NCI-H2227 (cell line): Measurements from ENCODE around the gene DDO.
"Not testable (repeated sequence)": the region's sequence is repeated elsewhere in the genome, so short reads cannot be mapped to it uniquely, and the experiment has no call there.

Experiments
- DNase-seq: peaks from one replicate; lab custom pipeline; 2025; ENCODE audit not compliant: unreplicated experiment; lab: John Stamatoyannopoulos, UW

The DDO gene, protein sequence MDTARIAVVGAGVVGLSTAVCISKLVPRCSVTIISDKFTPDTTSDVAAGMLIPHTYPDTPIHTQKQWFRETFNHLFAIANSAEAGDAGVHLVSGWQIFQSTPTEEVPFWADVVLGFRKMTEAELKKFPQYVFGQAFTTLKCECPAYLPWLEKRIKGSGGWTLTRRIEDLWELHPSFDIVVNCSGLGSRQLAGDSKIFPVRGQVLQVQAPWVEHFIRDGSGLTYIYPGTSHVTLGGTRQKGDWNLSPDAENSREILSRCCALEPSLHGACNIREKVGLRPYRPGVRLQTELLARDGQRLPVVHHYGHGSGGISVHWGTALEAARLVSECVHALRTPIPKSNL

DNA sequence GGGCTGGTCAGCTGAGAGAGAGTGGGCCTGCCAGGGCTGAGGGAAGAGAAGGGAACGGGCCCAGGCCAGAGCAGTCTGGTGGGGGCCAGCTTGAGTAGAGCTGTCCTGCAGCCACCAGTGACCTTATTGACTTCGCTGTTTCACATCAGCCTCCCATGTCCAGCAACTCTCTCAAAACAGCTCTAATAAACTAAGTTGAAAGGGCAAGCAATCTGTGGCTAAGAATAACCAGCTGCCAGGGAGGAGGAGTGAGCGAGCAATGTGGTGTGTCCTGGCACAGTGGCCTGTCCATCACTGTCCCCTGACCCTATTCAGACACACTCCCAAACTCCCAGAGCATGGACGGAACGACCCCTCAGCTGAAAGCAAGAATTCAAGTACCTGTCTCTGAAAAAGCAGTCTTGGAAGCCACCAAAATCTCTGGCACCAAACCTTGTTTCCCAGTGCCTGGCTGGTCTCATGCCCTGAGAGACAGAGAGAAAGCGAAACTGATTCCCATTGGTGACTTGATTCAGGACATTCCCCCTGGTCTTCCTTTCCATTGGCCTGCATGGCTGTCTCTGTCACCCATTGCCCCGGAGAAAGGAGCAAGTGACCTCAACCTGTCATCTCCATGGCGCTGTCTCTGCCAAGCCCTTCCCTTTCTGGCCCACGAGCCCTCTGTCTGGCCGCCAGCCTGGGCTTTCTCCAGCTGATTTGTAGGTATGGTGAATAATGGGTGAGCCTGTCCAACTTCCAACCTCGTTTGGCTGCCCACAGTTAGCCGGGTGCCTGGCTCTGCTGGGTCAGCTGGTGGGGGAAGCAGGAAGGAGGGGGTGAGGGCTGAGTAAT lies at the start of gene DDO:
TSS of gene DDO (minus strand) at position 490 of the 831 bp plus-strand sequence. CDS start 2,113 bp downstream, outside the sequence.
- no peak for DNase-seq

DNA sequence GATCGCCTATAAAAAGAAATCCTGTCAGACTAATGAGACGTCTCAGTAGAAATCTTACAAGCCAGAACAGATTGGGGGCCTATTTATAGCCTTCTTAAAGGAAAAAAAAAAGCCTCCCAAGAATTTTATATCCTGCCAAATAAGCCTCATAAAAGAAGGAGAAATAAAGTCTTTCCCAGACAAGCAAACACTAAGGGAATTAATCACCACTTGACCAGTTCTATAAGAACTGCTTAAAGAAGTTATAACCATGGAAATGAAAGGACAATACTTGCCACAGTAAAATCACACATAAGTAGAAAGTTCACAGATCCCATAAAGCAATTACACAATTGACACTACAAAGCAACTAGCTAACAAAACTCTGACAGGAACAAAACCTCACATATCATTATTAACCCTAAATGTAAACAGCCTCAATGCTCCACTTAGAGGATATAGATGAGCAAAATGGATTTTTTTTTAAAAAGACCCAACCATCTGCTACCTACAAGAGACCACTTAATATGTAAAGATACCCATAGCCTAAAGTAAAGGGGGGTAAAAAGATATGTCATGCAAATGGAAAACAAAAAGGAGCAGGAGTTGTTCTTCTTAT lies 47.6 kb upstream of the DDO start:
- no peak for DNase-seq

DNA sequence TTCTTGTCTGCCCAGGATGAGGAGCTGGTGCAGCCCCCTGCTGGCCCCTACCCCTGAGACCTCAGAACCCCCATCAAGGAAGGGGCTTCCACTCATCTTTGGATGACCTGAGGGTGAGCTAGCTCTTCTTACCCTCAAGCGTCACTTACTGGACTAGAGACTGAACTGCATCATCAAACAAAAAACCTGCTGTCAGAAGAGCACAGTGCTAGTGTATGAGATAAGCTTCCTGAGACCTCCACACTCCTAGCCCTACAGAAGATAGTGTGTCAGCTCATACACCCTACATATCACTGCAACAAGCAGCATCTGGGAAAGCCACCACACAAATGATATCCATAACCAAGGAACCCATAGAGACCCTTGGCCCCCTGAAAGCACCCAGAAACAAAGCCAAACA lies 46.0 kb upstream of the DDO start:
- no peak for DNase-seq

DNA sequence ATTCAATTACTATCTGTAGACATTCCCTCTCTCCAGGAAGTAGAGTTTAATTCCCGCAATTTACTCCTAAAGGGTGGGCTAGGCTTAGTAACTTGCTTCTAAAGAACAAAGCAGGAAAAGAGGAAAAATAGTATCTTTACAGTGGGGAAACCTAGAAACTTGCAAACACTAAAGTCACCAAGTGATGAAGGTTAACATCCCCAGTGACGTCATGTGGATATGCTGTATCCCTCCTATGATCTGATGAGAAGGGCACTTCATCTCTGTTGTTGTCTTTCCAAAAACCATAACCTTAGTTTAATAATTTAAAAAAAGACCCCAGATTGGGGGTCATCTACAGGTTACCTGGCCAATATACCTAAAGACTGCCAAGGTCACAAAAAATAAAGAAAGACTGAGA lies 43.8 kb upstream of the DDO start:
- DNase-seq = no peak

DNA sequence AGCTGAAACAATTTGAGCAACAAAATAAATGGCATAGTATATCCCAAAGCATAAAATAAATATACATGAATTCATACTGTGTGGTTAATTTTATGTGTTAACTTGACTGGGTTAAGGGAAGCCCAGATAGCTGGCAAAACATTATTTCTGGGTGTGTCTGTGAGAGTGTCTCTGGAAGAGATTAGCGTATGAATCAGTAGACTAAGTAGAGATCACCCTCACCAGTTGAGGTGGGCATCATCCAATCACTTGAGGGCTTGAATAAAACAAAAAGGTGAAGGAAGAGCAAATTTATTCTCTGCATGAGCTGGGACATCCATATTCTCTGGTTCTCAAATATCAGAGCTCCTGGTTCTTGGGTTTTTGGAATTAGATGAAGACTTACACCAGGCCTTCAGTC lies 43.1 kb upstream of the DDO start:
- DNase-seq = no peak

DNA sequence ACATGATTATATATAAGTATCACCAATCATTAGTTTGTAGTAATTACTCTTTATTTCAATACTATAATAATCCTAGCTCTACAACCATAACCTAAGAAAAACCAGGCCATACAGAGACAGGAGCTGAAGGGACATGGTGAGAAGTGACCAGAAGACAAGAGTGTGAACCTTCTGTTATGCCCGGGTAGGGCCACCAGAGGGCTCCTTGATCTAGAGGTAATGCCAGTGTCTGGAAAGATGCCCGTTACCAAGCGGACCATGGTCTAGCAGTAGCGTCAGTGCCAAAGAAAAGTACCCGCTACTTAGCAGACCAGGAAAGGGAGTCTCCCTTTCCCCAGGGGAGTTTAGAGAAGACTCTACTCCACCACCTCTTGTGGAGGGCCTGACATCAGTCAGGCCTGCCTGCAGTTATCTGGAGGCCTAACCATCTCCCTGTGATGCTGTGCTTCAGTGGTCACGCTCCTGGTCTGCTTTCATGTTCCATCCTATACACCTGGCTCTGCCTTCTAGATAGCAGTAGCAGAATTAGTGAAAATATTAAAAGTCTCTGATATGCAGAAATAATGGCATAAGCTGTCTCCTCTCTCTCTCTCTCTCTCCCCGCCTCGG lies 42.3 kb upstream of the DDO start:
- DNase-seq = not testable (repeated sequence)

DNA sequence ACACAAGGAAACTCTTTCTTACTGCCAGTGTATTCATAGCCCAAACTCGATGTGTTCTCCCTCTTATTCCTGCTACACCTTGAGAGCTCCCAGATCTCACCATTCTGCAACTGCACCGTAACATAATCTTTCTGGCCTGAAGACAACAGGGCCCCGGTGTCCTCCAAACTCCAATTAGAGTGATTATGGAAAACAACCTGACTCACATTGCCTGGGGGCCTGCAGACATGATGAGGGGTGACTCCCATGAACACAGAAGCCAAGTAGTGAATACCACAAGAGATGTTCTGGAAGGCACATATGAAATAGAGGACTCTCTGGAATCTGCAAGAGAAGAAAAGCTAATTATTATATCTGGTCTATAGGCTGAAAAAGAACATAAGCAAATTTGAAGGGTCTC lies 41.3 kb upstream of the DDO start:
- DNase-seq = no peak

DNA sequence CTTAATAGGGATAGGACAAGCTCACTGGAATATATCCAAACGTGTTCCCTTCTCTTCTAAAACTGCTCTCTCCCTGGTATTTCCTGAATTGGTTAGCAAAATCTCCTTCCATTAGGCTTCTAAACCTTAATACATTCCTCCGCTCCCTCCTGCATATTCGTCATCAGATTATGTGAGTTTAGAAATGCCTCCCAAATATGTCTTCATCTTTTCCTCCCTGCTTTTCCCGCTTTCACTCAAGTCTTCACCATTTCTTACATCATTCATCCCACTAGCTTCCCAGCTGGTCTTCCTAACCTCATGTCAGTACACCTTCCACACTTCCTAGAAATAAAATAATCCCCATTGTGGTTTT lies 34.1 kb upstream of the DDO start:
- DNase-seq = no peak

DNA sequence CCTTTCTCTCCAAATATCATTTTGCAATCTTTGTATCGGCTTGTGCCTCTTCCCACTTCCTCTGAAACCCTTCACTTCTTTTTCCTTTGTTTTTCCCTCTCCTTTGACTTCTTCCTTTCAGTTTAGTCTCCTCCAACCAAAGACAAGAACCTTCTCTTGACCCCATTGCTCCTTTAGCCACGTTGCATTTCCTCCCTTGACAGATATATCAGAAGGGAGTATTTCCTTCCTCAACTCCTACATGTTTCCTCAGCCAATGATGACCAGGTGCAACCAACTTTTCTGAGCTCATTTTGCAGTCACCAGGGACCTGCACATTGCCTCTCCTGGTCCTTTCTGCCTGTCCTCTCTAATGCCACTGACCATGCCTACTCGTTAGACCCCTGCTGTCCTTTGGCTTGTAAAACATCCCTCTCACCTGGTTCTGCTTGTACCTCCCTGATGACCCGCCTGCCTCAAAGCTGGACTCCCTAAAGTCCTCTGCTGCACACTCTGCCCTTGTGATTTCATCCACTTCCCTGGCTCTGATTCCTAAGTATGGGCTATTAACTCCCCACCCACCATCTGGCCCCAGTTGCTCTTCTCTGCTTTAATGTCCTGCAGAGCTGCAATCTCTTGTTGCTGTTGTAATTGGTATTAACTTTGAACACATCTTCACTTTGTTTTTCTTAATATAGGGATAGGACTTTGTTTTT lies 33.6 kb upstream of the DDO start:
- DNase-seq = no peak

DNA sequence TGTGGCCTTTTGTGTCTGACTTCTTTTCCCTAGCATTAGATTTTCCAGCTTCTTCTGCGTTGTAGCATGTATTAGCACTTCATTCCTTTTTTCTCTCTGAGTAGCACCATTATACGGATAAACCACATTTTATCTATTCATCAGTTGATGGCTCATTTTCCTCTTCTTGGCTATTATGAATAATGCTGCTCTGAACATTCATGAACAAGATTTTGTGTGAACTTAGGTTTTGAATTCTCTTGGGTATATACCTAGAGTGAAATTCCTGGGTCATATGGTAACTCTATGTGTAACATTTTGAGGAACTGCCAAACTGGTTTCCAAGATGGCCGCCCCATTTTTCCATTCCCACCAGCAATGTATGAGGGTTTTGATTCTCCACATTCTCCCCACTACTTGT lies 32.4 kb upstream of the DDO start:
- no peak for DNase-seq

DNA sequence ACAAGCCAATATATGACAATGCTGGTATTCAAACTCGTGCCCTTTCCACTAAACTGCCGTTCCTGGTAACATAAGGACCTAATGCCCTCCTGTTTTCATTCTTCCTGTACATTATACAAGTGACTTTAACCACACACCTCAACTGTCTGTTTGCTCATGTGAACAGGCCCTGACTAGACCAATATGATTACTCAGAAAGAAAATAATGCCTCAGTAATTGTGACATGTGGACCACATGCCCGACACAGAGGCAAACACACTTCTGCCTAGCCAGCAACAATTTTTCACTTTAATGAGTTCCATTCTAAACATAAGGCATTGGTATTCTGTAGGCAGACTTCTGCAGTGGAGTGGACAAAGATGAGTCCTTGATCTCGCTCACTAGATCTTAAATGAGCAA lies 31.0 kb upstream of the DDO start:
- DNase-seq = no peak

DNA sequence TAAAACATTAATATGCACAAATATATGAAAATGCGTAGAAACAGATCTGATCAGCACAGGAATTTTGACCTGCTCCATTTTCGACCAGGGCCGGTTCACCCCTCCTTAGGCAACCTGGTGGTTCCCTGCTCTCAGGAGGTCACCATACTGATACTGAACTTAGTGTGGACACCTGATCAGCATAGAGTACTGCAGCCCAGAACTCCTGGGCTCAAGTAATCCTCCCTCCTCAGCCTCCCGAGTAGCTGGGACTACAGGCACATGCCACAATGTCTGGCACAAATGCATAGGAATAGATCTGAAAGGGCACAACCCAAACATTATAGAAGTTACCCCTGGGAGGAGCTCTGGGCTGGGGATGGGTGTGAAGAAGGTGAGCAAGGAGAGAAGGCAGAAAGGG lies 24.7 kb upstream of the DDO start:
- no peak for DNase-seq

DNA sequence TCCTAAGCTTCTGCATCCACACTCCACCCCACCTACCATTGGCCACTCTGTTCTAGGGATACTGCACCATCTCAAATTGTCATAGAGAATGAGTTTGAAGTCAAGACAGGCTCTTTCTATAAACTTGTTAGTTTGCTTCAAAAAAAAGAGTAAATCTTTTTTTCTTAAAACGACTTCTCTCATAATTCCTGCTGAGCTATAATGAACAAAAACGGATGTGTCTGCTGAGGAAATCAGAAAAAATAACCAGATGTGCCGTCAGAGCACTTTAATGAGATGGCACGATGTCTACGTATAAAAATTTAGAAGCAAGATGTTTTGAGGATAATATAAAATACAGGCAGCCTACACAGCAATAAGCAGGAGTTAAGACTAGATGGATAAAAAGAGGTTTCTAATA lies 24.0 kb upstream of the DDO start:
- DNase-seq = no peak

DNA sequence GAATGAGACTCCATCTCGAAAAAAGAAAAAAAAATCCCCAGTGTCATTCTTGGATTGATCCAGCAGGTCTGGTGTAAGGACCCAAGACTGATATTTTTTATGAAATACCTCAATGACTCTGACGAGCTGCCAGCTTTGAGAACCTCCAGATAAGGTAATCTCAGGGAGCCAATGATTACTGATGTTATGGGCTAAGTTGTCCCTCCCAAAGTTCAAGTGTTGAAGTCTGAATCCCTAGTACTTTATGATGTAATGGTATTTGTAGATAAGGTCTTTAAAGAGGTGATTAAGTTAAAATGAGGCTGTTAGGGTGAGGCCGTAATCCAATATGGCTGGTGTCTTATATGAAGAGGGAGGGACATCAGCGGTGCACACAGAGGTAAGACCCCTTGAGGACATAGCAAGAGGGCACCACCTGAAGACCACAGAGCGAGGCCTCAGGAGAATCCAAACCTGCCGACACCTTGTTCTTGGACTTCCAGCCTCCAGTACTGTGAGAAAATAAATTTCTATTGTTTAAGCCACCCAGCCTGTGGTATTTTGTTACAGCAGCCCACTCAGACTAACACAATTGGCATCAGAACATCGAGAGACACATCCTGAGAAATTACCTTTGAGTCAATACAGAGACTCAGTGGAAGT lies 19.7 kb upstream of the DDO start:
- DNase-seq = no peak

DNA sequence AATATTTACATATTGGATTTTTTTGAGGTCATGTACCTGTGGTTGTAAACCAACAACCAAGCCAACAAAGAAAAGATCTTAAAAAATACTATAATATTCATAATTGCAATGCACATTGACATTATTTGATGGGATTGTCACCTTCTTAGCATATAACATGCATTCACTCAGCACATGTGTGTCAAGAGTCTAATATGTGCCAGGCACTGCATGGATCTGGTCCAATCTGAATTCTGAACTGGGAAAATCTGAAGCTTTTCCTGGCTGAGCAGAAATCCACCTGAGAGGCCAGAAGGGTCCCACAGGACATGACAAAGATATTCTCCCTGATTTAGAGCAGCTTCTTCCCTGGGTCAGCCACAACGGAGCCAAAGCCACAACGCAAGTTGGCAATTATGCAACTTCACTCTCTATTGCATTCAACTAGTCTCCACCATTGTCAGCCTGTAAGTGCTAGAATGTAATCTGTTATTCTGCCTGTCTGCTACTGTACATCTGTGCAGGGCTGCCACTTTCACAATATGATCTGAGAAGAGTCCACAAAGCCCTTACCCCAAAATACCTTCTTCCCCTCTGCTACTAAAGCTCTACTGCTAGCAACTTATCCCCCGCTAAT lies 17.0 kb upstream of the DDO start:
- DNase-seq = no peak

DNA sequence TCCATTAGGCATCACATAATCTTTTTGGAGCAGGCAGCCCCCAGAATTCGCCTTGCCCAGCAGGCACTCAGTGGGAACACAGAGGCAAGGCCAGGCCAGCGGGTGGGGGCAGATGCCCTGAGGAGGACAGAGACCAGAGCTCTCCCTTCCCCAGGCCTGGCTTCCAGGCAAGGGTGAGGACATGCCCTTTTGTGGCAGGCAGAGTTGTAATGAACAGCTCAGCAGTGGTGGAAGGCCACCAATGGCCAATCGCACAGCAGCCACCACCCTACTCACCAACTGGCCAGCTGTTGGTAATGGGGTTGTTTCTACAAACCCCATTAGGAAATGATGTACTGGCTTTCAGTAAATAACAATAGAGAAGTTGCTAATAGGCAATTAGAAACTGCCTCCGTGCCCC lies 15.4 kb upstream of the DDO start:
- DNase-seq = no peak

DNA sequence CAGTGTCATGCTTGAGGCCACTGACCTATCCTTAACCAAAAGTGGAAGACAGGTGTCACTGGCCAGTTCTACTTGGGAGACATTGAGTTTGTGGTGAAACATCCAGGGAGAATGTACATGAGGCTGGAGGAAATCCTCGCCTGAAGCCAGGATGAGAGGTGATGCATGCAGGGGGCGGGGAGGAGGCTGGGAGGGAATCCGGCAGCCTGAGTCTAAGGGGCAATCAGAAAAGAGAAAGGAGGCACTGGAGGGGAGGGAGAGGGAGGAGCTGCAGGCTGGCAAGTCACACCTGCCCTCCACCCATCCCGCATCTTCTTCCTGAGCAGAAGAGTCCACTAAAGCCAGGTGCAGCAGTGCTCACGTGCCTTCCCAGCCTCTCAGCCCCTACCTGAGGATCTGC lies 14.9 kb upstream of the DDO start:
- DNase-seq = no peak

DNA sequence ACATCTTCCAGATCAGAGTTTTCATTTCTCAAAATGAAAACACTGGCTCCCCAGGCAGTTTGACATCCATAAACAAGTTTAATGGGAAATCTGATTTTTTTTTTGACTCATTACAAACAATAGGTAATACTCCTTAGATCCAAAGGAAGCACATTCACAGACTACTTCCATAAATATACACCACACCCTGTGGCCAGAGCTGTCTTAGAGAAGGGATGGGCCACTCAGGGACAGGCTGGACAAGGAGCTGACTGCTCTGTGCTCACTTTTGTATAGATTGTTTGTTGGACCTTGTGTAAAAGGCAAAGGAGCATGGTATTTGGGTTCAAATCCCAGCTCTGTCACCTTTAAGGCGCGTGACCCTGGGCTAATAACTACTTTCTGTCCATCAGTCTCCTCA lies 12.8 kb upstream of the DDO start:
- no peak for DNase-seq

DNA sequence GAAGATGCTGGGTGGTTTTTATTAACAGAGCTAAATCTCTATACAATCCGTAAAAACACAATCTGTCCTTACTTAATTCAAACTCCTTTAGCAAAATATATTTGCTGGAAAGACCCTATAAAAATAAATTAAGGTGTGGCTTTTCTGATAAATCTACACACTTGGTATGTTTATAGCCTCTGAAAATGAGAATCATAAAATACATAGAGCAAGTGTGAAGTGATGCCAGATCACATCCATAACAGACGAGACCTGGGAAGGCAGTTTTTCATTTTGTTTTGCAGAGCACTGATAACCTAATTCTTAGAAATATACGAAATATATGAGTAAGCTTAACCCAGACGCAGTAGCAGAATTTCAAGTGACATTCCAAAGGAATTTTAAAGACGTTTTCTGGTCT lies 10.4 kb upstream of the DDO start:
- DNase-seq = no peak

DNA sequence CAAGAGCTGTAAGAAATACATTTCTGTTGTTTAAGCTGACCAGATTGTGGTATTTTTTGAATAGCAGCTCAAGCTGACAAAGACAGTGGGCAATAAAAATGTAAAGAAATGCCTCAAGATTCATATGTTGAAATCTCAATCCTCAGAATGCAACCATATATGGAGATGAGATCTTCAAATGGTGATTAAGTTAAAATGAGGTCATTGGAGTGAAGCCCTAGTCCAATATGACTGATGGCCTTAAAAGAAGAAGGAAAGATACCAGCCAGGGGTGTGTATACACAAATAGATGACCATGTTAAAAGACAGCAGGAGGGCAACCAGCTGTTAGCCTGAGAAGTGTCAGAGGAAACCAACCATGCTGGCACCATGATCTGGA lies 7.1 kb upstream of the DDO start:
- DNase-seq = no peak
